HEK293 (cell line): Measurements from ENCODE around the gene CDKN2D.

Source experiments
- CTCF ChIA-PET: fragments of 350-600 bp; formaldehyde crosslinking; extraction: SDS; loops from one replicate; lab custom pipeline; 2021; ENCODE audit warnings: antibody characterized with exemption; lab: Yijun Ruan, JAX
- POLR2A ChIA-PET: fragments of 300-600 bp; formaldehyde crosslinking; extraction: SDS; loops from one replicate; lab custom pipeline; 2020; ENCODE audit warnings: antibody characterized with exemption, inconsistent platforms; lab: Yijun Ruan, JAX
- H3K27ac ChIP-seq: fragments of 200-500 bp; sonication (Bioruptor generic); 2 replicates; pipeline ENCODE4 v1.5.1; 2014; ENCODE audit warnings: low read depth, low read length, control low read depth, inconsistent platforms; ENCODE audit errors: extremely low read depth
- H3K36me3 ChIP-seq, 2 experiments: fragments of 200-500 bp in 1 of 2; sonication (Bioruptor generic) in 1 of 2; 1 replicate in 1 of 2; 2 replicates in 1 of 2; pipeline ENCODE4 v1.5.1; 2014 to 2017; ENCODE audit warnings: inconsistent platforms in 2 of 2, low read length in 2 of 2; ENCODE audit not compliant: control insufficient read depth in 2 of 2, insufficient read depth in 1 of 2
- H3K4me1 ChIP-seq: fragments of 200-500 bp; sonication (Bioruptor generic); 2 replicates; pipeline ENCODE4 v1.5.1; 2014; ENCODE audit warnings: mild to moderate bottlenecking, low read length, inconsistent platforms; ENCODE audit not compliant: control insufficient read depth, insufficient read depth
- H3K4me3 ChIP-seq: 2 replicates; pipeline ENCODE4 v1.5.1; 2011; ENCODE audit warnings: low read depth, mild to moderate bottlenecking, control low read depth, low read length, moderate library complexity
- H3K9me3 ChIP-seq: fragments of 200-500 bp; sonication (Bioruptor generic); 2 replicates; pipeline ENCODE4 v1.5.1; 2014; ENCODE audit warnings: low read depth, low read length, inconsistent platforms; ENCODE audit not compliant: control insufficient read depth, insufficient read depth
- ATF2 ChIP-seq: fragments of 450-650 bp; formaldehyde crosslinking; IDR thresholded peaks from 2 replicates; pipeline ENCODE4 v1.5.1; 2016; ENCODE audit warnings: missing biosample characterization, missing genetic modification characterization, low read depth
- GLI2 ChIP-seq: fragments of 450-650 bp; formaldehyde crosslinking; IDR thresholded peaks from 2 replicates; pipeline ENCODE4; 2017; ENCODE audit warnings: missing biosample characterization, missing genetic modification characterization, low read depth, borderline replicate concordance
- GLI4 ChIP-seq: fragments of 450-650 bp; formaldehyde crosslinking; IDR thresholded peaks from 2 replicates; pipeline ENCODE4 v1.5.1; 2016; ENCODE audit warnings: missing biosample characterization, missing genetic modification characterization
- OSR2 ChIP-seq: fragments of 450-650 bp; formaldehyde crosslinking; IDR thresholded peaks from 2 replicates; pipeline ENCODE4 v1.5.1; 2016; ENCODE audit warnings: missing biosample characterization, missing genetic modification characterization
- PRDM1 ChIP-seq: fragments of 450-650 bp; formaldehyde crosslinking; IDR thresholded peaks from 2 replicates; pipeline ENCODE4; 2016; ENCODE audit warnings: missing biosample characterization, missing genetic modification characterization
- SALL2 ChIP-seq: fragments of 450-650 bp; formaldehyde crosslinking; IDR thresholded peaks from 2 replicates; pipeline ENCODE4 v1.5.0; 2017; ENCODE audit warnings: missing biosample characterization, mild to moderate bottlenecking, missing genetic modification characterization, borderline replicate concordance
- ZBTB7A ChIP-seq: fragments of 450-650 bp; formaldehyde crosslinking; IDR thresholded peaks from 2 replicates; pipeline ENCODE4 v1.5.1; 2016; ENCODE audit warnings: low read depth, missing biosample characterization, missing genetic modification characterization
- ZFHX2 ChIP-seq: fragments of 450-650 bp; formaldehyde crosslinking; conservative IDR thresholded peaks from 2 replicates; pipeline ENCODE4 v1.5.1; 2016; ENCODE audit warnings: missing biosample characterization, missing genetic modification characterization
- ZNF112 ChIP-seq: fragments of 450-650 bp; formaldehyde crosslinking; IDR thresholded peaks from 2 replicates; pipeline ENCODE4 v1.5.0; 2017; ENCODE audit warnings: missing biosample characterization, missing genetic modification characterization
- ZNF394 ChIP-seq: fragments of 450-650 bp; formaldehyde crosslinking; IDR thresholded peaks from 2 replicates; pipeline ENCODE4 v1.5.1; 2016; ENCODE audit warnings: missing biosample characterization, missing genetic modification characterization, mild to moderate bottlenecking, moderate library complexity, borderline replicate concordance
- ZNF513 ChIP-seq: fragments of 450-650 bp; IDR thresholded peaks from 2 replicates; pipeline ENCODE4 v1.5.1; 2018; ENCODE audit warnings: missing biosample characterization, missing genetic modification characterization
- ZNF600 ChIP-seq: fragments of 450-650 bp; formaldehyde crosslinking; IDR thresholded peaks from 2 replicates; pipeline ENCODE4 v1.5.1; 2016; ENCODE audit warnings: missing biosample characterization, missing genetic modification characterization
- ZSCAN30 ChIP-seq: fragments of 450-650 bp; IDR thresholded peaks from 2 replicates; pipeline ENCODE4 v1.5.1; 2018; ENCODE audit warnings: missing biosample characterization, mild to moderate bottlenecking, missing genetic modification characterization, moderate library complexity
- TF ChIP-seq, protein P1 (sequence below): fragments of 450-650 bp; formaldehyde crosslinking; IDR thresholded peaks from 2 replicates; pipeline ENCODE4 v1.5.1; 2016; ENCODE audit warnings: missing biosample characterization, missing genetic modification characterization

Gene CDKN2D

GRCh38 chr19:10567656-10568055 lies 1.1 kb downstream of the CDKN2D start:
- CTCF ChIA-PET: interaction anchor here (0.6 to 1.8 kb wide), 10 partner anchors 15 to 168 kb away, joined by 3 to 5 read pairs (median 4); no protein-coding TSS in a partner anchor
- Histone ChIP-seq H3K27ac (no peak overlapping the region), H3K9me3 (no peaks in the 10 kb centered on the region), H3K4me3 (peak overlapping the region; percentile 44), H3K4me1 (peaks cover 13% of the 10 kb centered on the region), H3K36me3 (peaks cover 9 to 11% of the 10 kb centered on the region in 2 experiments; a peak in 2 of 3 replicates)
- TF ChIP-seq ZBTB7A (tag by site-specific recombination): no peak
- no peak for TF ChIP-seq ZNF112 (tag by site-specific recombination)
- TF ChIP-seq ZNF394: peak; percentile 38; the same call in 1 of the 2 replicates
- TF ChIP-seq ATF2 (tag by site-specific recombination): peak; percentile 40; the same call in 1 of the 2 replicates
- no peak for TF ChIP-seq ZNF513 (tag by site-specific recombination)
- no peak for TF ChIP-seq ZFHX2
- TF ChIP-seq OSR2 (tag by site-specific recombination): no peak
- TF ChIP-seq, protein P1, sequence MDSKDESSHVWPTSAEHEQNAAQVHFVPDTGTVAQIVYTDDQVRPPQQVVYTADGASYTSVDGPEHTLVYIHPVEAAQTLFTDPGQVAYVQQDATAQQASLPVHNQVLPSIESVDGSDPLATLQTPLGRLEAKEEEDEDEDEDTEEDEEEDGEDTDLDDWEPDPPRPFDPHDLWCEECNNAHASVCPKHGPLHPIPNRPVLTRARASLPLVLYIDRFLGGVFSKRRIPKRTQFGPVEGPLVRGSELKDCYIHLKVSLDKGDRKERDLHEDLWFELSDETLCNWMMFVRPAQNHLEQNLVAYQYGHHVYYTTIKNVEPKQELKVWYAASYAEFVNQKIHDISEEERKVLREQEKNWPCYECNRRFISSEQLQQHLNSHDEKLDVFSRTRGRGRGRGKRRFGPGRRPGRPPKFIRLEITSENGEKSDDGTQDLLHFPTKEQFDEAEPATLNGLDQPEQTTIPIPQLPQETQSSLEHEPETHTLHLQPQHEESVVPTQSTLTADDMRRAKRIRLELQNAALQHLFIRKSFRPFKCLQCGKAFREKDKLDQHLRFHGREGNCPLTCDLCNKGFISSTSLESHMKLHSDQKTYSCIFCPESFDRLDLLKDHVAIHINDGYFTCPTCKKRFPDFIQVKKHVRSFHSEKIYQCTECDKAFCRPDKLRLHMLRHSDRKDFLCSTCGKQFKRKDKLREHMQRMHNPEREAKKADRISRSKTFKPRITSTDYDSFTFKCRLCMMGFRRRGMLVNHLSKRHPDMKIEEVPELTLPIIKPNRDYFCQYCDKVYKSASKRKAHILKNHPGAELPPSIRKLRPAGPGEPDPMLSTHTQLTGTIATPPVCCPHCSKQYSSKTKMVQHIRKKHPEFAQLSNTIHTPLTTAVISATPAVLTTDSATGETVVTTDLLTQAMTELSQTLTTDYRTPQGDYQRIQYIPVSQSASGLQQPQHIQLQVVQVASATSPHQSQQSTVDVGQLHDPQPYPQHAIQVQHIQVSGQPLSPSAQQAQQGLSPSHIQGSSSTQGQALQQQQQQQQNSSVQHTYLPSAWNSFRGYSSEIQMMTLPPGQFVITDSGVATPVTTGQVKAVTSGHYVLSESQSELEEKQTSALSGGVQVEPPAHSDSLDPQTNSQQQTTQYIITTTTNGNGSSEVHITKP (tag by site-specific recombination): no peak
- no peak for TF ChIP-seq ZSCAN30 (tag by site-specific recombination)
- TF ChIP-seq GLI4 (tag by site-specific recombination): no peak
- TF ChIP-seq PRDM1 (tag by site-specific recombination): 0 out of 2 replicates have a peak, but pooled peaks have one; percentile 27
- POLR2A ChIA-PET: interaction anchor here (0.6 to 1.7 kb wide), 5 partner anchors 13 to 785 kb away, joined by 3 to 7 read pairs (median 4); no protein-coding TSS in a partner anchor

DNA sequence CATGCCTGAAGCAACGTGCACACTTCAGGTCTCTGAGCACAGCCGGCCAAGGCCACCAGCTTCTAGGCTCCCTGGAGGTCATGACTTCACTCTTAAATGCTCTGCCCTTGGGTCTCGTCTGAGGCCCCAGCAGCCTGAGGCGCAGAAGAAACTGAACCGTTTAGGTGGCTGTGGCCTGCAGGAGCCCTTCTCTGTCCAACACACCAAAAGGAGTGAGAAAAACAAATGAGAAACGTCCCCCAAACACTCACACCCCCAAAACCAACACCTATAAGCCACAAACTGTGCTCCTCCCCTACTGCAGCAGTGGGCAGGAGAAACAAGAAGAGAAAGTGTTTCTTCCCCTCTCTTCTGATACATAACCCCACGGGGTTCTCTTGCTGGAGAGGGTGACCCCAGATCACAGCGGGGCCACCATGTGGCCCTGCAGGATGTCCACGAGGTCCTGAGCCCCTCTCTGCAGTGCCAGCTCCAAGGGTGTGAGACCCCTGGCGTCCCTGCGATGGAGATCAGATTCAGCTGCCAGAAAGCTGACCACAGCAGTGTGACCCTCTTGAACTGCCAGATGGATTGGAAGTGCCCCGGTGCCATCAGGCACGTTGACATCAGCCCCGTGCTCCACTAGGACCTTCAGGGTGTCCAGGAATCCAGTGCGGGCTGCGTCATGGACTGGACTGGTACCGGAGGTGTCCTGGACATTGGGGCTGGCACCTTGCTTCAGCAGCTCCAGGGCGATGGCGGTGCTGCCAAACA lies 1.9 kb downstream of the CDKN2D start:
- Histone ChIP-seq H3K27ac (no peak overlapping the region), H3K36me3 (peaks cover 14 to 15% of the 10 kb centered on the region in 2 experiments; a peak in 2 of 3 replicates), H3K4me1 (peaks cover 13% of the 10 kb centered on the region), H3K4me3 (no peak overlapping the region), H3K9me3 (no peaks in the 10 kb centered on the region)
- TF ChIP-seq SALL2 (no peak), ZNF600 (tag by site-specific recombination) (0 out of 2 replicates have a peak, but pooled peaks have one; percentile 8)
- CTCF ChIA-PET: interaction anchor here (0.5 to 1.8 kb wide), 10 partner anchors 14 to 307 kb away, joined by 3 to 5 read pairs (median 4); no protein-coding TSS in a partner anchor
- POLR2A ChIA-PET: interaction anchor here (0.6 to 1.7 kb wide), 7 partner anchors 11 to 786 kb away, joined by 3 to 7 read pairs (median 4); partner anchors contain the start of gene ATG4D

DNA sequence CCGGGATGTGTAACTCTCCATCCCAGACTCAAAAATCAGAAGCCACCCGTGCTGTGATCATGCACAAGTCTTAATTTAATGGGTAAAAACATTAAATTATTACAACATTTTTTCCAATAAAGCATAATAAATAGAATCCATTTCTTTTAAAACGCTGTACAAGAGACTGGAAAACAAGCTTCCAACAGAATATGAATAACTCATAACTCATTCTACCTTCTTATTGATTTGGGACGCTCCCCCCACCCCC lies 2.4 kb downstream of the CDKN2D start:
- Histone ChIP-seq H3K4me3 (peak overlapping the region; percentile 92), H3K4me1 (peaks cover 13% of the 10 kb centered on the region), H3K27ac (no peak overlapping the region), H3K9me3 (no peaks in the 10 kb centered on the region), H3K36me3 (peaks cover 15 to 19% of the 10 kb centered on the region in 2 experiments; a peak in 2 of 3 replicates)
- TF ChIP-seq, protein P1 (tag by site-specific recombination): peak; percentile 71
- TF ChIP-seq GLI2: no peak
- ChIA-PET POLR2A (interaction anchor here (0.6 to 1.0 kb wide), 5 partner anchors 11 to 68 kb away, joined by 3 to 5 read pairs (median 3); partner anchors contain the start of gene ATG4D), CTCF (interaction anchor here (0.5 to 1.1 kb wide), 6 partner anchors 14 to 306 kb away, joined by 3 to 5 read pairs (median 4); no protein-coding TSS in a partner anchor)
